ENCODE results near the gene PDE6B. TPM values are rescaled to one million over a fixed set of nuclear protein-coding genes. Genes with fewer than 3 reads are reported as not detected.

Gene PDE6B
- total RNA-seq, 1 donor from 2014 or later = 15.0 TPM

GRCh38 chr4:621296-622070 lies 3.9 kb upstream of the PDE6B start:
- Mint-ChIP-seq H3K36me3 (ENCODE audit: low read depth) (no peaks in the 10 kb centered on the region), H3K4me1 (no peaks in the 10 kb centered on the region), H3K27me3 (peaks cover 11% of the 10 kb centered on the region), H3K9me3 (no peaks in the 10 kb centered on the region), H3K4me3 (no peak overlapping the region), H3K27ac (no peak overlapping the region)
- DNase-seq (no peak), ATAC-seq (ENCODE audit: low read depth) (no peak)
- no peak for TF ChIP-seq CTCF (IDR thresholded peaks at IDR 0.05)
- intact Hi-C loops (cut with micrococcal nuclease) = no loop called here
- ChIA-PET POLR2A (no interaction called here), CTCF (no interaction called here)

- ATAC-seq (ENCODE audit: low read depth) = no peak
- Mint-ChIP-seq H3K9me3 (no peaks in the 10 kb centered on the region), H3K4me3 (no peak overlapping the region), H3K27me3 (peaks cover 11% of the 10 kb centered on the region), H3K36me3 (ENCODE audit: low read depth) (no peaks in the 10 kb centered on the region), H3K4me1 (no peaks in the 10 kb centered on the region), H3K27ac (no peak overlapping the region)
- DNase-seq = no peak
- TF ChIP-seq CTCF (IDR thresholded peaks at IDR 0.05) = no peak
- intact Hi-C loops (cut with micrococcal nuclease) = no loop called here
- CTCF ChIA-PET = no interaction called here
- POLR2A ChIA-PET = no interaction called here
Observed at GRCh38 chr4:622071-622995, 3.0 kb upstream of the PDE6B start.

- no peak overlapping the region for H3K4me3 Mint-ChIP-seq
- H3K4me1 Mint-ChIP-seq = no peaks in the 10 kb centered on the region
- ChIA-PET POLR2A (no interaction called here), CTCF (no interaction called here)
- intact Hi-C loops (cut with micrococcal nuclease) = no loop called here
- no peak for DNase-seq
- H3K36me3 Mint-ChIP-seq (ENCODE audit: low read depth) = no peaks in the 10 kb centered on the region
- no peaks in the 10 kb centered on the region for H3K9me3 Mint-ChIP-seq
- ATAC-seq (ENCODE audit: low read depth) = no peak
- H3K27ac Mint-ChIP-seq = no peak overlapping the region
- H3K27me3 Mint-ChIP-seq = peaks cover 7% of the 10 kb centered on the region
- TF ChIP-seq CTCF (IDR thresholded peaks at IDR 0.05) = no peak
Observed at GRCh38 chr4:622996-623913, 2.1 kb upstream of the PDE6B start.

- Mint-ChIP-seq H3K4me1 (no peaks in the 10 kb centered on the region), H3K36me3 (ENCODE audit: low read depth) (no peaks in the 10 kb centered on the region), H3K27me3 (peaks cover 7% of the 10 kb centered on the region), H3K4me3 (no peak overlapping the region), H3K27ac (no peak overlapping the region), H3K9me3 (no peaks in the 10 kb centered on the region)
- CTCF ChIA-PET = no interaction called here
- no peak for ATAC-seq (ENCODE audit: low read depth)
- TF ChIP-seq CTCF (IDR thresholded peaks at IDR 0.05) = no peak
- DNase-seq = no peak
- POLR2A ChIA-PET = no interaction called here
- intact Hi-C loops (cut with micrococcal nuclease) = no loop called here
Observed at GRCh38 chr4:623914-624566, 1.3 kb upstream of the PDE6B start.
